Glutamatergic neuron (in vitro differentiated cells): Measurements from ENCODE around the gene LAMA2. TPM values are rescaled to one million over a fixed set of nuclear protein-coding genes. Genes with fewer than 3 reads are reported as not detected.

Source experiments
- DNase-seq: peaks from one replicate; pipeline ENCODE4 v3.0.0; 2022
- H3K27ac Mint-ChIP-seq: one replicate; pipeline ENCODE4 v1.8.0; 2020; ENCODE audit warnings: mild to moderate bottlenecking, mixed read lengths, inconsistent platforms; ENCODE audit not compliant: unreplicated experiment
- H3K27me3 Mint-ChIP-seq: one replicate; pipeline ENCODE4 v1.8.0; 2020; ENCODE audit warnings: mild to moderate bottlenecking, moderate library complexity, mixed read lengths, inconsistent platforms; ENCODE audit not compliant: unreplicated experiment
- H3K36me3 Mint-ChIP-seq: one replicate; pipeline ENCODE4 v1.8.0; 2020; ENCODE audit warnings: mild to moderate bottlenecking, mixed read lengths, inconsistent platforms; ENCODE audit not compliant: unreplicated experiment
- H3K4me1 Mint-ChIP-seq: one replicate; pipeline ENCODE4 v1.8.0; 2020; ENCODE audit warnings: mild to moderate bottlenecking, low read depth, mixed read lengths, inconsistent platforms; ENCODE audit not compliant: unreplicated experiment
- H3K4me3 Mint-ChIP-seq: one replicate; pipeline ENCODE4 v1.8.0; 2020; ENCODE audit warnings: mild to moderate bottlenecking, mixed read lengths, inconsistent platforms; ENCODE audit not compliant: unreplicated experiment
- H3K9me3 Mint-ChIP-seq: one replicate; pipeline ENCODE4 v1.8.0; 2020; ENCODE audit warnings: mild to moderate bottlenecking, moderate library complexity, mixed read lengths, inconsistent platforms; ENCODE audit not compliant: unreplicated experiment
- CTCF ChIP-seq: fragments of 200-600 bp; sonication (generic); IDR thresholded peaks from one replicate; pipeline ENCODE4 v1.5.0; 2021; ENCODE audit not compliant: partially characterized antibody, unreplicated experiment
- total RNA-seq: library from RNA; stranded (reverse); fragmentation: NEBNext Ultra II Directional; extraction: Animal tissue kit (Norgen Biotek cat#: 25700); gene quantifications from one replicate; pipeline ENCODE4 v1.2.1, GENCODE V29; 2021; ENCODE audit not compliant: unreplicated experiment

LAMA2 gene
- total RNA-seq, 1 donor from 2014 or later, result 2.4 TPM

- no peak for TF ChIP-seq CTCF
- Mint-ChIP-seq H3K27me3 (no peaks in the 10 kb centered on the region), H3K27ac (no peak overlapping the region), H3K4me1 (peaks cover 3% of the 10 kb centered on the region), H3K9me3 (no peaks in the 10 kb centered on the region), H3K36me3 (no peaks in the 10 kb centered on the region), H3K4me3 (no peak overlapping the region)
- DNase-seq, result no peak
These were observed 71.5 kb downstream of the LAMA2 start for GRCh38 chr6:128954308-128955043.

- no peak overlapping the region for H3K4me3 Mint-ChIP-seq
- no peaks in the 10 kb centered on the region for H3K9me3 Mint-ChIP-seq
- no peak for TF ChIP-seq CTCF
- no peak overlapping the region for H3K27ac Mint-ChIP-seq
- no peak for DNase-seq
- no peaks in the 10 kb centered on the region for H3K36me3 Mint-ChIP-seq
- H3K27me3 Mint-ChIP-seq, result no peaks in the 10 kb centered on the region
- no peaks in the 10 kb centered on the region for H3K4me1 Mint-ChIP-seq
These were observed 80.6 kb downstream of the LAMA2 start for GRCh38 chr6:128963561-128963960.

- H3K27ac Mint-ChIP-seq, result no peak overlapping the region
- no peak overlapping the region for H3K4me3 Mint-ChIP-seq
- no peak for TF ChIP-seq CTCF
- no peak for DNase-seq
- no peaks in the 10 kb centered on the region for H3K36me3 Mint-ChIP-seq
- H3K27me3 Mint-ChIP-seq, result no peaks in the 10 kb centered on the region
- no peaks in the 10 kb centered on the region for H3K9me3 Mint-ChIP-seq
- H3K4me1 Mint-ChIP-seq, result no peaks in the 10 kb centered on the region
These were observed 81.4 kb downstream of the LAMA2 start for GRCh38 chr6:128964233-128964755.

- H3K36me3 Mint-ChIP-seq, result no peaks in the 10 kb centered on the region
- DNase-seq, result no peak
- no peak overlapping the region for H3K27ac Mint-ChIP-seq
- no peaks in the 10 kb centered on the region for H3K27me3 Mint-ChIP-seq
- H3K4me3 Mint-ChIP-seq, result no peak overlapping the region
- H3K4me1 Mint-ChIP-seq, result no peaks in the 10 kb centered on the region
- H3K9me3 Mint-ChIP-seq, result no peaks in the 10 kb centered on the region
- no peak for TF ChIP-seq CTCF
These were observed 81.8 kb downstream of the LAMA2 start for GRCh38 chr6:128964771-128965170.

- Mint-ChIP-seq H3K27ac (no peak overlapping the region), H3K9me3 (no peaks in the 10 kb centered on the region), H3K4me1 (no peaks in the 10 kb centered on the region), H3K36me3 (no peaks in the 10 kb centered on the region), H3K27me3 (no peaks in the 10 kb centered on the region), H3K4me3 (no peak overlapping the region)
- DNase-seq, result no peak
- no peak for TF ChIP-seq CTCF
These were observed 84.0 kb downstream of the LAMA2 start for GRCh38 chr6:128966934-128967333.
